DND-41 (cell line): ENCODE results near the gene NDUFA12.

Experiments
- EZH2 ChIP-seq: IDR thresholded peaks from 3 replicates; pipeline ENCODE4 v1.6.1; 2012; ENCODE audit warnings: borderline replicate concordance, low read depth, mild to moderate bottlenecking, moderate library complexity, low read length, inconsistent platforms; ENCODE audit not compliant: severe bottlenecking
- TF ChIP-seq, protein P1 (sequence below): IDR thresholded peaks from 2 replicates; pipeline ENCODE4 v1.5.1; 2012; ENCODE audit warnings: borderline replicate concordance, low read length, moderate library complexity, mild to moderate bottlenecking; ENCODE audit not compliant: poor library complexity, severe bottlenecking; ENCODE audit errors: extremely low read depth

DNA sequence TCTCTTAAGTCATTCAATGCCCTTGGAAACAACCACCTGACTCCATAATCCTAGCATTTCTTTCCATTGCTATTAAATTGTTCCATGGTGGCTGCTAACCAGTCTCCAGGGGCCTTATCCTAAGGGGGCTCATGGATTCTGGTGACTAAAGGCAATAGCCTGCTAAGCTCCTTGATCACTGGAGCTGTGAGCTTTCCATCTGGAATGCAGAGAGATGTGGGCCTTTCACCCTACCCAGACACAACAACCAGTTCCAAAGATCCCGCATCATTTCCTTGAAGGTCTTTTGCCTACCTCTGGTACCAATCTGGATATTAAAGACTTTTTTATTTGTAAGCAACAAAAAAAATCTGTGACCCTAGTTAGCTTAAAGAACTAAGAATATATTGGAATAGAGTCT is 32.9 kb downstream of the NDUFA12 start:
- TF ChIP-seq EZH2: no peak
- TF ChIP-seq, protein P1, sequence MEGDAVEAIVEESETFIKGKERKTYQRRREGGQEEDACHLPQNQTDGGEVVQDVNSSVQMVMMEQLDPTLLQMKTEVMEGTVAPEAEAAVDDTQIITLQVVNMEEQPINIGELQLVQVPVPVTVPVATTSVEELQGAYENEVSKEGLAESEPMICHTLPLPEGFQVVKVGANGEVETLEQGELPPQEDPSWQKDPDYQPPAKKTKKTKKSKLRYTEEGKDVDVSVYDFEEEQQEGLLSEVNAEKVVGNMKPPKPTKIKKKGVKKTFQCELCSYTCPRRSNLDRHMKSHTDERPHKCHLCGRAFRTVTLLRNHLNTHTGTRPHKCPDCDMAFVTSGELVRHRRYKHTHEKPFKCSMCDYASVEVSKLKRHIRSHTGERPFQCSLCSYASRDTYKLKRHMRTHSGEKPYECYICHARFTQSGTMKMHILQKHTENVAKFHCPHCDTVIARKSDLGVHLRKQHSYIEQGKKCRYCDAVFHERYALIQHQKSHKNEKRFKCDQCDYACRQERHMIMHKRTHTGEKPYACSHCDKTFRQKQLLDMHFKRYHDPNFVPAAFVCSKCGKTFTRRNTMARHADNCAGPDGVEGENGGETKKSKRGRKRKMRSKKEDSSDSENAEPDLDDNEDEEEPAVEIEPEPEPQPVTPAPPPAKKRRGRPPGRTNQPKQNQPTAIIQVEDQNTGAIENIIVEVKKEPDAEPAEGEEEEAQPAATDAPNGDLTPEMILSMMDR: no peak
